HG02588 (cell line): Measurements from ENCODE around the gene TTC23.
"Not testable (repeated sequence)": the region's sequence is repeated elsewhere in the genome, so short reads cannot be mapped to it uniquely, and the experiment has no call there.

Experiments
- ATAC-seq: cut with Tn5 transposase; IDR thresholded peaks from one replicate; pipeline ENCODE4 v1.9.1; 2021; ENCODE audit warnings: mild to moderate bottlenecking, moderate library complexity; ENCODE audit not compliant: unreplicated experiment

Gene TTC23

DNA sequence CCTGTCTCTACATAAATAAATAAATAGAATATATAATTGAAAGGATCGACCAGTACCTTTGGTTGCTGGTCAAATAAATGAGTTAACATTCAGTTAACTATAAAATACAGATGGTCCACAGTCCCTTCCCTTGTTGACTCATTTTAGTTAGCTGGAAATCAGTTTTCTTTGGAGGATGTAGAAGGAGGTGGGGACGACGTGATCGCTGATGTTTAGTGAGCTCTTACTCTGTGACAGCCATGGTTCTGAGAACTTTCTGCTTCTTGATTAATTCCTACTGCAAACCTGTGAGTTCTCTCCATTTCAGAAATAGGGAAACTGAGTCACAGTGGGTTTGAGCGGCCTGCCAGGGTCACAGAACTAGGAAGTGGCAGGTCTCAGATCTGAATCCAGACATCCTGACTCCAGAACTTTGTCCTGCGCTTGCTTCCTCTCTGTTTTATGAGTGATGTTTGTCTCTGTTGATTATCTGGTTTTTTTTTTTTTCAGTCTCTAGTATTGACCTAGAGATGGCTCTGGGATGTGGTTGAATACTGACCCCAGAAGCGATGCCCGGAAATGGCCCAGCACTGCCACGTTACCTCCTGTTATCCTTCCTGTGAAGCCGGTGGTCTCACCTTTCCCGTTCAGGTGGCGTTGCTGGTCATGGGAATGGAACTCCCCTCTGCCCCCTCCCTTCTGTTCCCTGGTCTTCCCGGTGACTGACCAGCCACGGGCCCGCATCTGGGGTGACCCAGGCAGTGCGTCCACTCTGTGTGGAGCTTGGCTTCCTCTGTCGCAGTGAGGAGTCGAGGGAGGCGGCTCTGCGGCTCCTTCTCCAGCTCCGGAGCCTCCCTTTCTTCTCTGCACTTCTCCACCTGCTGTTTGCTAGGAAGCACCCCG lies 126.3 kb downstream of the TTC23 start:
- ATAC-seq, result no peak

DNA sequence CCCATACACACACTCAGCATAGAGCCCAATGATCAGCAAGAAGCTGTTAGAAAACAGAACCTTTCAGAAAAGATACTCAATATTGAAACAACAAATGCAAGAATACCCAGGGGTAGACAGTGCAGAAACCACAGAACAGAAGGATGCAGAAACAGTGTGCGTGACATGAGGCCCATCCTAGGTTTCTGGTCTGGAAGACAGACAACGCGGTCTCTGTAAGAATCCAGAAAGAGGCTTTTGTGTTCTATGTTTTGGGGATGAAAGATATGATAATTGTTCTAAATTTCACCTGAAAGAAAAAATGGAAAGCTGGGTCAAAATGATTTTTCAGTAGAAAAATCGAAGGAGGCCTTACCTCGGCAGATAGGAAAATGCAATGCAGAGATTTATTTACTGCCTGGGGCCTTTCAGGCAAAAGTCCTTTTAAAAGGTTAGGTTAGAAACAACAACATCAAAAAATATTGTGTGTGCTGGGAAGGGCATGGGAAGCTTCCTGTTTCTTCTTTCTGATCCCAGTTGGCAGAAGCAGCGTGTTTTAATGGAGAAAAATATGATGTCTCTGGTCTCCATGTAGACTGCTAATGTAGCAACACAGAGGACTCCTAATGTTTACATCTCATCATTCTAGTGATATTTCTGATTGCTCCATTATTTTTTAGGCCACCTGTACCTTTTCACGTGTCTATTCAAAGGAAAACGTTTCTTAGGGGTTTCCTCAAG lies 127.5 kb downstream of the TTC23 start:
- ATAC-seq, result no peak

DNA sequence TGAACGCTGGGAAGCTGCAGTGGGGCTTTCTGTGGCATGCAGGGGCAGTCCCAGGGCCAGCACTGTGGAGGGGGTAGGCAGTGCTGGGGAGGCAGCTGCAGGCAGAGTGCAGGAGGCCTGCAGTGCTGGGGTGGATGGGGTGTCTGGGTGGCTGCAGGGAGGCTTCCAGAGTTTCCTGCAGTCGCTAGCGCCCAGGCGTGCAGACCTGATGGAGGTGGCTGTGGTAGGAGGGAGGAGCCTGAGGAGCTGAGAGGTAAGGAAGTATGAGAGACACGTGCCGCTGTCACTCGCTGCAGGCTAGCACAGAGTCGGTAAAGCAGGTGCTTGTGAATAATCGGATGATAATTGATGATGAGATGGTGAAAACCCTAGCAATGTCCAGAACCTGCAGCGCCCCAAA lies 128.2 kb downstream of the TTC23 start:
- no peak for ATAC-seq

DNA sequence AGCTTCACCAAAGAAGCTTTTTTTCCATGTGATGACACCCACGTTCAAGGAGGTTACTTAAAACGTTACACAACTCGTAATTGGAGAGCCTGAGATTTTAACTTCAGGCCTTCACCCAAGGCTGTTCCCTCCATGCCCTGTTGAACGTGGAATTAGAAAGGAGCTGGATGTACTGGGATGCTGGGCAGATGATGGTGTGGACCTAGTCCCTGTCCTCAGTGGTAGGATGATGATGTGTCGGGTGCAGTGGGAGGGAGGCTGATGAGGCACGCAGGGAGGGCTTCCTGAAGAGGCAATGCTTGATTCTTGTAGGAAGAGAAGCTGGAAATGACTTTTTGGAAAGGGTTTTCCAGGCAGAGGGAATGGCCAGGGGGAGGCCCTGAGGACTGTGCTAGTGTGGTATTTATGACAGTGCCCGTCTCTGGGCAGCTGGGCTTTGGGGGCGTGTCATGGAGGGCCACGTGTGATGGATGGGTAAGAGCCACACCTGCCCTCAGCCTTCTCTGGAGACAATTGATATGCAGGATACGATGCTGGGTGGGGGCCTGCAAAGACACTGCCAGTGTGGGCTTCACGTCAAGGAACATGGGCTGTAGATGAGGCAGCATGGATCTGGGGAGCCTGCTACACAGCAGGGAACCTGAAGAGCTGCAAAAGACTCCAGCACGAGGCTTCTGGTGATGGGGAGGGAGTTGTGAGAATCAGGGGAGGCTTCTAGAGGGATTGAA lies 129.2 kb downstream of the TTC23 start:
- ATAC-seq, result no peak

DNA sequence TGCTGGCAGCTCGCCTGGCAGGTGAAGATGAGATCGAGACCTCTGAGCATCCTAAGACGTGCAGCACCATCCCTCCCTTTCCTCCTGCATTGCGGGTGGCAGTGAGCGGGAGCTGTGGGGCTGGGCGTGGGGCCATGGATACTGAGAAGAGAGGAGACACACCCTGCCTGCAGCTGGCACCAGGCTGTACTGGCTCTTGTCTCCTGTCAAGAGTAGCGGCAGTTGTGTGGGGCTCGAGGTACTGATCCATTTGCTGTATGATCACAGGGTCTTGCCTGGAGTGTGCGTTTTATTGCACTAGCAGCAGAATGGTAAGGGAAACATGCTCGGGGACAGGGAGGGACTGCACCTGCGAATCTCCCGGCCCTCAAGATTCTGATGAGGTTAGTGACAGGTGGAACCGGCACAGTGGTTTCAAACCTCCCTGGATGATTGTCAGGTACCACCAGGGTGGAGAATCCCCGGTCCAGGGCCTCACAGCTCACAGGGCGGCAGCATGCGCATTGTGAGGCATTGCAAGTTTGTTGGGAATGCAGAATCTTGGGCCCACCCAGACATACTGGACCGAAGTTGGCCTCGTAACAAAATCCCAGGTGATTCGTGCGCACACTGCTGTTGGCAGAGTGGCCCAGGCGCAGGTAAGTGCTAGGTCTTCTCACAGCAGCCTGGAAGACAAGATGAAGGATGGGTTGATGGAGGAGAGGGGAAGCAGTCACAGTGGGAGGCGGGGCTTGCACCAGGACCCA lies 130.4 kb downstream of the TTC23 start:
- no peak for ATAC-seq

DNA sequence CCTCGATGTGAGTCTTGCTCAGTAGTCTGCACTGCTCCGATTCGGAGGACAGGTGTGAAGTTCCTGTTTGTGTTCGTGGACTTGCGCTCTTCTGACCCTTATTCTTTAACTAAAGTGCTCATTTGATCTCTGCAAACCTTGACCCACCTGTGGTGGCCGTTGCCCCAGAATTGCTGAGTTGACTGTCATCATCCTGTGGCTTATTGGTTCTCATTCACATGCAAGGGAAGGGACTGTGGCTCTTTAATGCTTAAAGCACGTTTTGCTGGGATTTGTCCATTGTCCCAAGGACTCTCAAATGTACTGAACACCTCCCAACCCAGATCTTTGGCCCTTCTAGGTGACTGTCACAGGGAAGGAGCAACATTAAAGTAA lies 131.1 kb downstream of the TTC23 start:
- no peak for ATAC-seq

DNA sequence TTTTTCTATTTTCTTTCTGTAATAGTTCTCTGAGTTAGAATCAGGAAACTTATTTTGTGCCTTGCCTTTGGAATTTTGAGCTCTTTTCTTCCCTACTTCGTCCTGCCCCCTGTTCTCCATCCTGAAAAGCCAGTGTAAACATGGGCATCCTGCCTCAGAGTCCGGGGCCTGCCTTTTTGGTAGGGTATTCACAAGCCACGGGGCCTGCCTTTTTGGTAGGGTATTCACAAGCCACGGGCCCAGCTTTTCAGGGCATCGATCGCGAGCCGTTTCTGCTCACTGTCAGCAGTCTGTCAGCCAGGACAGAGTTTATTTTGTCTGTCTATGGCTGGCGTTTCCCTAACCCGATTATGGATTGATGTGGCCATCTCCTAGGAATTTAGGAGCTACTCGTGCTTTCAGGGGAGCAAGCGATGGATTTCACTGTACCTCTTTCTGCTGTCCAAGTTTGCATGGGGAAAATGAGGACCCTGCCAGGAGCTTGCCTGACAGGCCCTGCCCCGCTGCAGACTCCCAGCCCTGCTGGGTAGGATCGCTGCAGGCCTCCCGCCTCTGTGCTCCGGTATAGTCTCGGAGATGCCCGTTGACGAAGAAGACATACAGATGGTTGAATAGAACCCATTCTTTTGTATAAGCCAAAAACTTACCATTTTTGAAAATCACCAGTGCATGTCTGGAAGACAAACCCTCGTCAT lies 131.7 kb downstream of the TTC23 start:
- ATAC-seq, result no peak

DNA sequence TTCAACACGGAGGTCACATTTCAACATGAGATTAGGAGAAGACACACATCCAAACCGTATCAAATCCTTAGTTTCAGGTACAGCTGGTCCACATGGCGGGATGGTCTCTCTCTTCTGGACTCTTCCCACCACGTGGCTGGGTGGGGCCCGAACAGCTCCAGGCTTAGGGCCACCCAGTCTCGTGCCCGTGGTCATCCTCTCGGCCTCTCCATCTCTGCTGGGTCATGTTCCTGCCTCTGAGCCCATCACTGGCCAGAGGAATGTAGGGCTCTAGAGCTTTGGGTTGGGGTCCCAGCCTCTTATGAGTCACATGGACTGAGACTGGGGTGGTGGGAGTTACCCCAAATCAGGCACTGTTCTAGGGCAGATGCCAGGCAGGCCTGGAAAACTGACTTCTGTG lies 132.3 kb downstream of the TTC23 start:
- no peak for ATAC-seq

DNA sequence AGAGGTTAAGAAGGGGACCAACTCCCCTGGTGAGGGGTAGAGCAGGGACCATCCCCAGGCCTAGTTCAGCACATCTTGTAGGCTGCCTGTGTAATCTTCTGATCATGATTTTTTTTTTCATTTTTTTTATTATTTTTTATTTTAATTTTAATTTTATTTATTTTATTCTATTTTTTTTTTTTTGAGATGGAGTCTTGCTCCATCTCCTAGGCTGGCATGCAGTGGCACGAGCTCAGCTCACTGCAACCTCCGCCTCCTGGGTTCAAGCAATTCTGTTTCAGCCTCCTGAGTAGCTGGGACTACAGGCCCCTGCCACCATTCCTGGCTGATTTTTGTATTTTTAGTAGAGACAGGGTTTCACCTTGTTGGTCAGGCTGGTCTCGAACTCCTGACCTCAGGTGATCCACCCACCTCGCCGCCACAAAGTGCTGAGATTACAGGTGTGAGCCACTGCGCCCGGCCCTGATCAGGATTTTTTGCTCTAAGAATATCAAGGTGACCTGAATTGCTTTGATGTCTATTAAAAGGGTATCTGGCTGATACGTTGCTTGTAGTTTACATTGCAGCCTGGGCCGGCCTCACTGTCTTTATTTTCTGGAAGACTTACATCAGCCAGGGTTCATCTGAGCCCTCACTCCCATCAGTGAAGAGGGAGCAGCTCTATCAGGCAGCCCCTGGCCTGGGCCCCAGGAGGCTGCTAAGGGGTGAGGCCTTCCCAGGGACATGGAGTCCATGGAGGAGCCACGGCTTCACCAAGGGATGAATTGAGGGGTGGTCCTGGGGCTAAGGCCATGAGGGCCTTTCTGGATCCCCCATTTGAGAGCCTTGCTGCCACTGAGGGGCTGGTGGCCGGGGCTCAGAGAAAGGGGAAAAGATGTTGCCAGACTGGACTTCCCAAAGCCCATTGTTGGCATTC lies 133.8 kb downstream of the TTC23 start:
- no peak for ATAC-seq

DNA sequence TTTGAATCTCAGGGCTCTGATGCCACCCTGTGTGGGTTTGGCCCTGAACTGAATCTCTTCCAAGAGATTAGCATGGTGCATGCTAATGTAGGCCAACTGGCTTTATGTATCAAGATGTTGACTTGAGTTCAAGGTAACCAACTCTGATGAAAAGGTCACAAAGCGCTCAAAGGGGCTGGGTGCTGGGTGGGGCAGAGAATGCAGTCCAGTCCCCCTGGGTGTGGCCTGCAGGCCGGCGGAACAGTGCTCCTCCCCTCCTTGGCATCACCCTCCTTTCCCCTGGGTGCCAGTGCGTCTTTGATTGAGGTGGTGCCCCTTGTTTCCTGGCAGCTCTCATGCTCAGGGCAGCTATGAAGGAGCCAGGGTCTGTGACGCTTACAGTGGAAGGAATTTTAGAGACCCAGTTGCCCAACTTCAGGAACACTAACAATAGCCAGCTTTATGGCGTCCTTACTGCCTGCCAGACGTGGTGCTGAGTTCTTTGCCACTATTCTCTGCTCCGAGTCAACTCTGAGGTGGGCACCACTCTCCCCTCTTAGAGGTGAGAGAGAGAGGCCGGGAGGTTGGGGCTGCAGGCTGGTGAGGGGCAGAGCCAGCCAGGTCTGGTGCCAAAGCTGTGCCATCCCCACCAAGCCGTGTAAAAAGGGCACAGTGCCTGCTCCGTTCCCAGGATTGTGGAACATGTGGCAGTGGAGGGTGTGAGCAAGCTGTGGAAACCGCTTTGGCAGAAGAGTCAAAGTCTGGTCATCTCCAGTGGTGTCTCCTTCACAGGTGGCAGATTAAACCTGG lies 134.7 kb downstream of the TTC23 start:
- no peak for ATAC-seq

DNA sequence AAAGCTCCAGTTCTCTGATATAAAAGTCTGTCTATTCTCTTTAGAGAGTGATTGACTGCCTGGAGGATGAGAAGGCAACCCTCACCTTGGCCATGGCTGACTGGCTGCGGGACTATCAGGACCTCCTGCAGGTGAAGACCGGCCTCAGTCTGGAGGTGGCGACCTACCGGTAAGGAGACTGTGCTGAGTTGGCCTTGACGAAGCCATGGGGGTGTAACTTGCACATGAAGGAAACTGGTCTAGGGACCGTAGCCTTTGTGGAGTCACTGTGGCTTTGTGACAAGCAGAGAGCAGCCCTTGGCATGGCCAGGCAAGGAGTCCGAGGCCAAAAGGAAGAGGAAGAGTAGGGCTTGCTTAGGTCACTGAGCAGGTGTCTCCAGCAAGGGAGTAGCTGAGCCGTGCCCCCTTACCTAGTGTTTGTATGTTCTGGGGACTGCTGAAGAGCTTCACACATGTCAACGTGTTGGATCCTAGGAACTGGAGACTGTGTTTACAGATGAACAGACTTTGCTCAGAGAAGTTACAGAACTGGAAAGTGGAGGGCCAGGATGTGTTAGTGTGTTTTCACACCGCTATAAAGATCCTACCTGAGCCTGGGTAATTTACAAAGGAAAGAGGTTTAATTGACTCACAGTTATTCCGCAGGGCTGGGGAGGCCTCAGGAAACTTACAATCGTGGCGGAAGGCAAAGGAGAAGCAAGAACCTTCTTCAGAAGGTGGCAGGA lies 135.7 kb downstream of the TTC23 start:
- no peak for ATAC-seq

DNA sequence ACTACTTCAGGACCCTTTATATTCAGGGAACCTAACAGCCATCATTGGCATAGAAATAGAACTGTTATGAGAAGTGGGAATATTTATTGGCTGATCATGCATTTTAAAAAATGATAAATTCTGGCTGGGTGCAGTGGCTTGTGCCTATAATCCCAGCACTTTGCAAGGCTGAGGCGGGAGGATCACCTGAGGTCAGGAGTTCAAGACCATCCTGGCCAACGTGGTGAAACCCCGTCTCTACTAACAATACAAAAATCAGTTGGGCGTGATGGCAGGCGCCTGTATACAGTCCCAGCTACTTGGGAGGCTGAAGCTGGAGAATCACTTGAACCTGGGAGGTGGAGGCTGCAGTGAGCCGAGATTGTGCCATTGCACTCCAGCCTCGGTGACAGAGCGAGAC lies 137.7 kb downstream of the TTC23 start:
- ATAC-seq, result not testable (repeated sequence)

DNA sequence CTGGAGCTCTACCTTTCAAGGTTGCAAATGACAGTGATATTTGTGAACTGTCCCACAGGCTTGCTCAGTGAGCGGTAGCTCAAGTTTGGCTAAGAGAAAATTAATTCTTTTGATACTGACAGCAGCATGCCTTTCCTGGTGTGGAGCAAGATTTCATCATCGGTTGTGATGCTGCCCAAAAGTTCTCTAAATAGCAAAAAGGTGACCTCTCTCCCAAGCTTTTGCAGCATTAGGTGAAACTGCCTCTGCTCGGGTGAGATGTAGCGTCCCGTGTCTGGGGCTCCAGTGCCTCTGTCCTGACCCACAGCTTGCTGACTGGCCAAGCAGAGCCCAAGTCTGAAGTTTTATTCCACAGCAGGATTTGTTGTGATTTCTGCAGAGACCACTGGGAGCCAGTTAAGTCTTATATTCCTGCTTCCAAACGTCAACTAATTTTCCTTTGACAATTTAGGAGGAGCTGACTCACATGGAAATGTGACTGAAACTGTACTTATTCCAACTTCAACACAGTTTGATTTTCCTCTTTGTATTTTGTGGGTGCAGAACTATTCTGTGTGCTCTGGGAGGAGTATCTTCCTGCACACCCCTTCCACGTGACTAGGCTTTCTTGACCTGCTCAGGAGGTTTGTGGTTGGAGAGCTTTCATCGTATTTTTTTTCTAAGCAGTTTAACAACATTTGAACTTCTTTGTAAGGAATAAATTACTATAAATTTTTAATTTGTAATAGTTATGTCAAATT lies 138.6 kb downstream of the TTC23 start:
- no peak for ATAC-seq

DNA sequence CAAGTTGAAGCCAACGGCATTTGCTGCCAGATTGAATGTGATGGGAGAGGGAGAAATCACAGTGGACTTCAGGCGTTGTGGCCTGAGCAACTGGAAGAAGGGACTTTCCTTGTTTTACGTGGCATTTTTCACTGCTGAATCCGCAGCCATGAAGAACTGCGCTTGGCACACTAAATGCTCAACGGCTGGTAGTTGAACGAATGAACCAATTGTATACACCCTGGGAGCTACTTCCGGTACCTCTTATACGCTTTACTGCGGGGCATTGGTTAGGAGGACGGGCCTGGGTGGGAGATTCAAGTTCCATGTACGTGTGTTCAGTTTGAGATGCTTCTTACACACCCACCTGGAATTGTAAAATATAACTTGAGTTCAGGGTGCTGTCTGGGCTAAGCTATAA lies 139.3 kb downstream of the TTC23 start:
- ATAC-seq, result no peak

DNA sequence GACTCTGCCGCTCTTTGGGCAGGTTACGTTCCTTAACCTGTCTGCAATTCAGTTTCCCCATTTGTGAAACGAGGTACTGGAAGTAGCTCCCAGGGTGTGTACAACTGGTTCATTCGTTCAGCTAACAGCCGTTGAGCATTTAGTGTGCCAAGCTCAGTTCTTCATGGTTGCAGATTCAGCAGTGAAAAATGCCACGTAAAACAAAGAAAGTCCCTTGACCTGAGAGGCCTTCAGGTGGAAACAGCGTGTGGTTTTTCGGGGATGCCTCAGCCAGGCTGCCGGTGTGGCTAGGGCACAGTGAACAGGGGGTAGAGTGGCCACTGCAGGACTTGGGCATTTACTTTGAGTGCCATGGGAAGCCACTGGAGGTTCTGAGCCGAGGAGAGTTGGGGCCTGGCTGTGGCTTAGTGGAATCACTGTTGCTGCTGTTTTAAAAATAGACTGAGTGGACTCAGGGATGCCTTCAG lies 139.8 kb downstream of the TTC23 start:
- no peak for ATAC-seq

DNA sequence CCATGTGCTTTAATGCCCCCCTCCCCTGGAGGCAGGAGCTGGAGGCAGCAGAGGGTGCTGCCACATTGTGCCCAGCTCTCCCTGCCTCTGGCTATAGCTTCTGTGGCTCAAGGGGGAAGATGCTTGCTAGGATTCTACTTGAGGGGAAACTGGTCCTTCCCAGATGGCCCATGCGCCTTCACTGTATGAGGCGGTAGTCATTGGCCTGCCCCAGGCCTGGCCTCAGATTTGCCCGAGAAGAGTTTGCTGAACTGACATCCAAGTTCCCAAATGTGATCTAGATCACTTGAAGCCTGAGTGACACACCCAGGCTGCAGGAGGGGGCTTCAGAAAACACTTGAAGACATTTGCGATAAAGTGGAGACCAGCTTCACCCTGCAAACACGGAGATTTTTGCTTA lies 140.4 kb downstream of the TTC23 start:
- ATAC-seq, result no peak
